Mononuclear cell (primary cell): Measurements from ENCODE around the gene AMH. TPM values are rescaled to one million over a fixed set of nuclear protein-coding genes. Genes with fewer than 3 reads are reported as not detected.
"Not testable (repeated sequence)": the region's sequence is repeated elsewhere in the genome, so short reads cannot be mapped to it uniquely, and the experiment has no call there.

ENCODE experiments used
- H3K27me3 ChIP-seq: 2 replicates; pipeline ENCODE4 v1.6.0; 2011; ENCODE audit warnings: low read length, control low read depth; ENCODE audit not compliant: insufficient read depth
- H3K4me1 ChIP-seq: 2 replicates; pipeline ENCODE4 v1.5.1; 2011; ENCODE audit warnings: mild to moderate bottlenecking, low read length, control low read depth; ENCODE audit not compliant: insufficient read depth
- H3K4me3 ChIP-seq: 2 replicates; pipeline ENCODE4 v1.5.1; 2011; ENCODE audit warnings: mild to moderate bottlenecking, low read length, moderate library complexity
- H3K9me3 ChIP-seq: 2 replicates; pipeline ENCODE4 v1.5.1; 2011; ENCODE audit warnings: low read depth, mild to moderate bottlenecking, control low read depth, low read length
- total RNA-seq: library from RNA; depleted of rRNA; stranded (reverse); fragments of >200 nt; gene quantifications from one replicate; pipeline ENCODE4 v1.2.3, GENCODE V29; 2012

The AMH gene
- 1.3 TPM for total RNA-seq

DNA sequence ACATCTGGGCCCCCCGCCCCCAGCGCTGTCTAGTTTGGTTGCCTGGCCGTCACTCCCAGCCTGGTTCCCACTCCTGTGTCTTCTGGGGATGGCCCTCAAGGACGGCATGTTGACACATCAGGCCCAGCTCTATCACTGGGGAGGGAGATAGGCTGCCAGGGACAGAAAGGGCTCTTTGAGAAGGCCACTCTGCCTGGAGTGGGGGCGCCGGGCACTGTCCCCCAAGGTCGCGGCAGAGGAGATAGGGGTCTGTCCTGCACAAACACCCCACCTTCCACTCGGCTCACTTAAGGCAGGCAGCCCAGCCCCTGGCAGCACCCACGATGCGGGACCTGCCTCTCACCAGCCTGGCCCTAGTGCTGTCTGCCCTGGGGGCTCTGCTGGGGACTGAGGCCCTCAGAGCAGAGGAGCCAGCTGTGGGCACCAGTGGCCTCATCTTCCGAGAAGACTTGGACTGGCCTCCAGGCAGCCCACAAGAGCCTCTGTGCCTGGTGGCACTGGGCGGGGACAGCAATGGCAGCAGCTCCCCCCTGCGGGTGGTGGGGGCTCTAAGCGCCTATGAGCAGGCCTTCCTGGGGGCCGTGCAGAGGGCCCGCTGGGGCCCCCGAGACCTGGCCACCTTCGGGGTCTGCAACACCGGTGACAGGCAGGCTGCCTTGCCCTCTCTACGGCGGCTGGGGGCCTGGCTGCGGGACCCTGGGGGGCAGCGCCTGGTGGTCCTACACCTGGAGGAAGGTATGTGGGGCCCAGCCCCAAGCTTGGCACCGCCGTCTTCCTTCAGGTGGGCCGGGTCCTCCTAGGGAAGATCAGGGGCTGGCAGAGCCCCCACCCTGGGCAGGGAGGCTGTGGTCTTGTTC lies at the start of gene AMH:
Gene AMH (plus strand): TSS at position 314 of the 857 bp plus-strand sequence. CDS start 10 bp downstream, at position 324.
- Histone ChIP-seq H3K27me3 (peaks cover 33% of the 10 kb centered on the region), H3K4me3 (no peak within 1 kb of the TSS), H3K9me3 (no peaks in the 10 kb centered on the region), H3K4me1 (peaks cover 41% of the 10 kb centered on the region)

DNA sequence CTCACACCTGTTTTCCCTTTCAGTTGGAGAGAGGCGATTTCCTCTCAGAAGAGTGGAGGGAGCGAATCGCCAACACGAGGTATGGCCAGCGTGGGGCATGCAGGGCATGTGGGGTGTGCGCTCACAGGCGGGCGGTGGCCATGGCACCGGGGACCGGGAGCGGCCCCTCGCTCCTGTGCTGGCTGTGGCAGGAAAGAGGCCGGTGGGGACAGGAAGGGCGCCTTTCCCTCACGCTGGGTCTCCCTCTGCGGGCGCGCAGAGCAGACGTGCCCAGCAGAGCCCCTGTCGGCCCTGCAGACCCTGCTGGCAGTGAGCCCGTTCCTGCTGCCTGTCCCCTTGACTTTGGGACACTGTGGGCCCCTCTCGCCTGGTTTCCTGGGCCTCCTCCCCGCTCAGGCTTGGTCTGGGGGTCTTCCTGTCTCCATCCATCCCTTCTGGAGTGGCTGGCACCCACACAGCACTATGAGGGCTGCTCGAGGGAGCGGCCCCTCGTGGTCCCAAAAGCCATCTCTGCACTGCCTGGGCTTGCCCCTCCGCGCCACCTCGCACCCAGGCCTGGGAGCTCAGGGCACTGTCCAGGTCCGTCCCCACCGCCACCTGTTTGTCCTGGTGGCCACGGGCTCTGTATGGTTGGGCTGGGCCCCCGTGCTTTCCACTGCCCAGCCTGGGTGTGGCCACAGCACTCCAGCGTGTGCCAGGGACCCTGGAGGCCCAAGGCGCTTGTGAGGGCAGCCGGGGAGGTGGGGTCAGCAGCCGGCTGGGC lies 49.1 kb upstream of the AMH start:
- Histone ChIP-seq H3K9me3 (no peaks in the 10 kb centered on the region), H3K27me3 (no peaks in the 10 kb centered on the region), H3K4me1 (no peaks in the 10 kb centered on the region), H3K4me3 (no peak overlapping the region)

DNA sequence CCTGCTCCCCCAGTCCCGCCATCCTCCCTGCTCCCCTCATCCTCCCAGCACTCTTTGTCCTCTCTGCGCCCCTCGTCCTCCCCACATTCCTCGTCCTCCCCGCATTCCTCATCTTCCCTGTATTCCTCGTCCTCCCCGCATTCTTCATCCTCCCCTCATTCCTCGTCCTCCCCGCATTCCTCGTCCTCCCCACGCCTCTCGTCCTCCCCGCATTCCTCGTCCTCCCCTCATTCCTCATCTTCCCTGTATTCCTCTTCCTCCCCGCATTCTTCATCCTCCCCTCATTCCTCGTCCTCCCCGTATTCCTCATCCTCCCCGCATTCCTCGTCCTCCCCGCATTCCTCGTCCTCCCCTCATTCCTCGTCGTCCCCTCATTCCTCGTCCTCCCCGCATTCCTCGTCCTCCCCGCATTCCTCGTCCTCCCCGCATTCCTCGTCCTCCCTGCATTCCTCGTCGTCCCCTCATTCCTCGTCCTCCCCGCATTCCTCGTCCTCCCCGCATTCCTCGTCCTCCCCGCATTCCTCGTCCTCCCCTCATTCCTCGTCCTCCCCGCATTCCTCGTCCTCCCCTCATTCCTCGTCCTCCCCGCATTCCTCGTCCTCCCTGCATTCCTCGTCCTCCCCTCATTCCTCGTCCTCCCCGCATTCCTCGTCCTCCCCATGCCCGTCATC lies 48.4 kb upstream of the AMH start:
- not testable (repeated sequence) for H3K4me1 ChIP-seq, H3K27me3 ChIP-seq, H3K9me3 ChIP-seq, H3K4me3 ChIP-seq

DNA sequence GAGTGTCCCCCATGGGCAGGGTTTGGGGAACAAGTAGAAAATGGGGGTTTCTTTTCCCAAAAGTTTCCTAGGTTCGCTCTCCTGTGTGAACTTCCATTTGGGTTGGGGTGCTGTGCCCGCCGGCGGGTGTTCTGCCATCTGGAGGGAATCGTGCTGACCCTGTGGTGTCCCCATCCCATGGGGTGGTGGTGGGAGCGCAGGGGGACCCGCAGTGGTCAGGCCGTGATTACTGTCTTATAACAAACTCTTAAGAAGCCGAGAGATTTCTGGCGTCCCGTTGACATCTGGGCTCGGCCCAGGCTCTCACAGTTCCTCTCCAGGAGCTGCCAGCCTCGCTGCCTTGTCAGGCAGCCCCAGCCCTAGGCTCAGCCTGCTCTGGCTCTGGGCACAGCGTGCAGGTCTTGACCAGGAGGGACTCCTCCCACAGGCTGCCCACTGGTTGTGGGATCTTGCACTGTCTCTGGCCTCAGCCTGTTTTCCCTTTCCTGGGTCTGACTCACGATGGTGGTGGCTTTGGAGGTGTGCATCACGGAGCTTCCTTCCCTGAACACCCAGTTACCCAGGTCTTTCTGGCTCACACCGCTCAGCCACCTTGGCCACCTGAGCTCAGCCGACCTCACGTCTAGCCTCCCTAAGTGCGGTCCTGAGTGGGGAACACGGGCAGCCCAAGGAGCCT lies 47.5 kb upstream of the AMH start:
- Histone ChIP-seq H3K9me3 (no peaks in the 10 kb centered on the region), H3K27me3 (no peaks in the 10 kb centered on the region), H3K4me1 (no peaks in the 10 kb centered on the region), H3K4me3 (no peak overlapping the region)

DNA sequence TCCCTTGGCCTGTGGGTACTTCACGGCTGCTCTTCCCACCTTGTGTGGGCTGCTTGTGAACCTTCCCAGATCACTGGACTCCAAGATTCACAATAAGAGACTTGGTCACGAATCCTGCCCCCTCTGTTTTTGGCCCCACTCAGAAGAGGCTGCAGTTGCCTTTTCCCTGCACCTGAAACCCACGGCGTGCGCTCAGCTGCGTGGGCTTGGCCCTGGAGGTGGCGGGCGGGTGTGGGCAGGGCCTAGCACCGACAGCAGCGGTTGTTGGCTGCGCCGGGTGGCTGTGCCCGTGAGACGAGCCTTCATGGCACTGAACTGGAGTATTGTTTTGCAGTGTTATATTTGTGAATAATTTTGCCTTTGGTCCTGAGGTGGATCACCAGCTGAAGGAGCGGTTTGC lies 46.8 kb upstream of the AMH start:
- Histone ChIP-seq H3K27me3 (no peaks in the 10 kb centered on the region), H3K9me3 (no peaks in the 10 kb centered on the region), H3K4me3 (no peak overlapping the region), H3K4me1 (no peaks in the 10 kb centered on the region)

DNA sequence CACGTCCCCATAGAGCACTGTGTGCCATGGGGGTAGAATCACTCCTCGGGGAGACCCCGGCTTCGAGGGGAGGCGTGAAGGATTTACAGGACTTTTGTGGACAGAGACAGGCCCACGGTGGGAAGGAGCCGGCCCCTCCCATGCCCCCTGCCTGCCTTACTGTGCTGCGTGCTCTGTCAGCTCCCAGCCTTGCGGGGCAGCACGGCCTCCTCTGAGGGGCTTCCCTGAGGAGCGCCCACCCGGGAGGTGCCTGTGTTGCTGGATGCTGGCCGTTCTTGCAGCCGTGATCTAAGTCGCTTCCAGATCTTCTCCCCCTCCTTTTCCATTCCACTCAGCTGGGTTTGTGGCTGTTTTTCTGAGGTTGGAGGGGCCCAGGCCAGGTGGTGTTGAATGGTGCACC lies 42.1 kb upstream of the AMH start:
- no peaks in the 10 kb centered on the region for H3K4me1 ChIP-seq
- H3K9me3 ChIP-seq, result no peaks in the 10 kb centered on the region
- H3K4me3 ChIP-seq, result no peak overlapping the region
- no peaks in the 10 kb centered on the region for H3K27me3 ChIP-seq

DNA sequence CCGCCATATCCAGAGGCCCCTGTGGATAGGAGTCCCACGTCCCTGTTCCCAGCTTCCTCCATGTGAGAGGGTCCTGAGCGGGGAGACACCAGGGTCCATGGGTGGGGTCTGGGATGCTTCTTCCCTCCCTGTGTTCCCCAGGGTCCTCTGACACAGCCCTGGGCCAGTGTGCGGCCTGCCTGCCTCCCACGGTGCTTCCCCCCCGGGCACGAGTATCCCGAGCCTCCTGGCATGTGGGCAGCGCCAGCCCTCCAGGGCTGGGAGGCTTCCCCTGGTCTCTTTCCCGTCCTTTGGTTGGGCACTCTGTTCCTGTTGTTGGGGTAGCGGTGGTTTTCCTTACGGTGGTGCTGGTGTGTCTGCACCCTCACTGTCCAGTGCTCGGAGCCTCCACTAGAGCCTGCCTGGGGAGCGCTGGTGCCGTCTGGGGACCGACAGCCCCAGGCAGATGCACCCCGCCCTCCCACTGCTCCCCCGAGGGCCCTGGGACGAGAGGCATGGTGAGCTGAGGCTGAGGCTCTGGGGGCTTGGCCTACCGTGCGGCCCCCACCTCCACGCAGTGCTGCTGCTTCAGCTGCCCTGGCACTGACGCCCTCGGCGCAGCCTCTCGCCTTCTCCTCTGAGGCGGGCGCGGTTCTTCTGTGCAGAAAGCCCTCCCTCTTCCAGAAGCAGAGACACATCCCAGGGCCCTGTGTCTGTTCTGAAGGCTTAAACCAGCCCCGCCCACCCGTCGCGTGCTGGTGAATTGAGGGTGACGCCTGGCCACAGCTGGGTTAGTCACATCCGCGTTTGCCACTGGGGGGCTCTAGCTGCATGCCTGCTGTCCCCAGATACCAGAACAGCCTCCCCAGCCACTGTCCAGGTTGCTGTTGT lies 40.9 kb upstream of the AMH start:
- Histone ChIP-seq H3K4me3 (no peak overlapping the region), H3K27me3 (no peaks in the 10 kb centered on the region), H3K4me1 (no peaks in the 10 kb centered on the region), H3K9me3 (no peaks in the 10 kb centered on the region)

DNA sequence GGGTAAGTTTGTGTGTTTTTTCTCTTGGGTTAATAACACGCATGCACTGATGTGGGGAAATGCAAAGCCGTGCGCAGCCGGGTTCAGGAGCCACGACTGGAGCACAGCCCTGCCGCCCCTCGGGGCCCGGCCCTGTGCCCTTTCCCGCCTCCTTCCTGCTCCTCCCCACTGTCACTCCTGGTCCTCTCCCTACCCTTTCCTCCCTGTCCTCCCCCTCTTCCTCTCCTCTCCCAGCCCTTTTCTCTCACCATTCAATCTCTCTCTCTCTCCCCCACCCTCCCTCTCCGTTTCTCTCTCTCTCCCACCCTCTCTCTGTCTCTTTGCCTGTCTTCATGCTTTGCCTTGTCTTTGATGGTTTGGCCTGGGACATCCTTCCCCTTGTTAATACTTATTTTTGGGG lies 40.1 kb upstream of the AMH start:
- Histone ChIP-seq H3K9me3 (no peaks in the 10 kb centered on the region), H3K27me3 (no peaks in the 10 kb centered on the region), H3K4me3 (no peak overlapping the region), H3K4me1 (no peaks in the 10 kb centered on the region)

DNA sequence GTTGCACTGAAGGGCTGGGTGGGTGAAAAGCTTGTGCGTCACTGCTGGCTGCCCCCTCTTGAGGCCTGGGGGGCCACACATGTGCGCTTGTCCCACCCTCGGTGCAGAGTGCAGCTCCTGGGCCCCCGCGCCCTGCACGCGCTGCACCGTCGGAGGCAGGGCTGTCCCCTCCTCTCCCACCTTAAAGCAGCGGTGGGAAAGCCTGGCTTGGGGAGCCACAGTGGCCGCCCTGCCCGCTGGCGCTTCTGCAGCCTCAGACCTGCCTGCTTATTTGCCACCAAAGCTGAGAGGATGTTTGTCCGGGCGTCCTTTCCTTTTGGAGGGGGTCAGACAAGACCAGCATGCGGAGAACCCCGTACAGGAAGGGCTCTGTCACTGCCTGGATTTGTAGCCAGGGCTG lies 39.7 kb upstream of the AMH start:
- Histone ChIP-seq H3K27me3 (no peaks in the 10 kb centered on the region), H3K4me1 (no peaks in the 10 kb centered on the region), H3K4me3 (no peak overlapping the region), H3K9me3 (no peaks in the 10 kb centered on the region)

DNA sequence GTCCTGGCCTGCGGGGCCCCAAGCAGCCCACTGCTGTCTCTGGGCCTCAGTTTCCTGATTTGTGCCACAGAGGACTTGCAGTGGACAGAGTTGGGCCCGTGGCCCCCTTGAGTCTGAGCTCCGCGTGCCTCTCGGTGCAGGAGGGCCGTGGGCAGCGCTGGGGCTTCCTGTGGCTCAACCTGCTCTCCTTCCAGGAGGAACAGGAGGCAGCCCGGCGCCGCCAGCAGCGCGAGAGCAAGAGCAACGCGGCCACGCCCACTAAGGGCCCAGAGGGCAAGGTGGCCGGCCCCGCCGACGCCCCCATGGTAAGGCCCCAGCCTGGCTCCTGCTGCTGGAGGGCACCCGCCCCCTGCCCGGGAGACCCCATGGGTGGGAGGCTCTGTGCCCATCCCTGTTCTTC lies 38.9 kb upstream of the AMH start:
- no peaks in the 10 kb centered on the region for H3K27me3 ChIP-seq
- no peaks in the 10 kb centered on the region for H3K4me1 ChIP-seq
- no peaks in the 10 kb centered on the region for H3K9me3 ChIP-seq
- no peak overlapping the region for H3K4me3 ChIP-seq

DNA sequence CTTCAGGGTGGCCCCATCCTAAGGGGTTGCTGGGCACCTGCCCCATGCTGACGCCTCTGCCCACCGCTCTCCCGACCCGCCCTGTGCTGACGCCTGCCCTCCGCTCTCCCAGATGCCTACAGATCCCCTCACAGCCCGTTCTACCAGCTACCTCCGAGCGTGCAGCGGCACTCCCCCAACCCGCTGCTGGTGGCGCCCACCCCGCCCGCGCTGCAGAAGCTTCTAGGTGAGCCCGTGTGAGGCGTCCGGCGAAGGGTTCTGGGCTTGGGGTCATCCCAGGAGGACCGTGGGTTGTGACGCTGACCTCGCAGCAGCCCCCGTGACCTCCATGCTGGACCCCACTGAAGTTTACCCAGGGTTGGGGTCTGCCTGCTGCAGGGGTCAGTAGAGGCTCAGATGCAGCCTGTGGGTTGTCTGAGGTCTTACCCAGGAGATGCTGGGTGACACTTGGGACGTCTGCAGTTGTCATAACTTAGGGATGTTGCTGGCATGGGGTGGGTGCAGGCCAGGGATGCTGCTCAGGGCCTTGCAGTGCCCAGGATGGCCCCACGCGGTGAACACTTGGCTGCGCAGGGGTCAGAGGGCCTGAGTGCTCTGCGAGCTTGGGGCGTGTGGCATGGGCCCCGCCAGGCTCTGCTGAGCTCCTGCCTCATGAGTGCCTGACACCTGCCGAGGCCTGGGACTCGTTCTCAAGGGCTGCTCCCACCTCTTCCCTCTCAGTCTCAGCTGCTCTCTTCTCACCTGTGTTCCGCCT lies 38.0 kb upstream of the AMH start:
- Histone ChIP-seq H3K4me3 (no peak overlapping the region), H3K4me1 (no peaks in the 10 kb centered on the region), H3K27me3 (no peaks in the 10 kb centered on the region), H3K9me3 (no peaks in the 10 kb centered on the region)

DNA sequence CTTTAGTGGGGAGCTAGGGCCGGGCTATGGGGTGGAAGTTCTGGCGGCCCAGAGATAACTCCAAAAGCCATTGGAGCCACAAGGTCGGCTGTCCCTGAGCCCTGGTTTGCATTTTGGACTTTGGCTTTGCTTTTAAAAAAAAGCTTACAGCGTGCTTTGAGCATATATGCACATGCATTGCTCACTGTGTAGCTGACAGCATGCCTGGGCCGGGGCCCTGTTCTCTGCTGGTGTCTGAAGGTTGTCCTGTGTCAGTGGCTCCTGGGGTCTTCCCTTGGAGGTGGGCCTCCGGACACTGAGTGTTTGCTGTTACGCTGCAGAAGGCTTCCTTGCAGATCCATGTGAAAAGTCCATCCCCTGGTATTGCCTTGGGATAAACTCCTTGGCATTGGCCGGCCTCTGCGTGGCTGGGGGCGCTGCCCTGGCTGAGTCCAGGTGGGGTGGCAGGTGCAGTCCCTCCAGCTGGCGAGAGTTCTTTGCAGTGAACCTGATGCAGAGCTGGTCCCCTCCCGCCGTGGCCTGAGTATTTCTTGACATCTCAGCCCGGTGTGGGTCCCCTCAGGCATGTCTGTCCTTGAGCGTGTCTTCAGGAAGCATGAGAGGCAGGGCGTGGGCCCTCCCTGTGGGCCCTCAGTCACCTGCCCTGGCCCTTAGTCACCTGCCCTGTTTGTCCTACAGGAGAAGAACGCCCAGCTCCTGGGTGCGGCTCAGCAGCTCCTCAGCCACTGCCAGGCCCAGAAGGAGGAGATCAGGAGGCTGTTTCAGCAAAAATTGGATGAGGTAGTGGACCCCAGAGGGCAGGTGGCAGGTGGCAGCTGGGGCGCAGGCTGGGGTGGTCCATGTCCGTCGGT lies 36.0 kb upstream of the AMH start:
- Histone ChIP-seq H3K9me3 (no peaks in the 10 kb centered on the region), H3K27me3 (no peaks in the 10 kb centered on the region), H3K4me3 (no peak overlapping the region), H3K4me1 (no peaks in the 10 kb centered on the region)

DNA sequence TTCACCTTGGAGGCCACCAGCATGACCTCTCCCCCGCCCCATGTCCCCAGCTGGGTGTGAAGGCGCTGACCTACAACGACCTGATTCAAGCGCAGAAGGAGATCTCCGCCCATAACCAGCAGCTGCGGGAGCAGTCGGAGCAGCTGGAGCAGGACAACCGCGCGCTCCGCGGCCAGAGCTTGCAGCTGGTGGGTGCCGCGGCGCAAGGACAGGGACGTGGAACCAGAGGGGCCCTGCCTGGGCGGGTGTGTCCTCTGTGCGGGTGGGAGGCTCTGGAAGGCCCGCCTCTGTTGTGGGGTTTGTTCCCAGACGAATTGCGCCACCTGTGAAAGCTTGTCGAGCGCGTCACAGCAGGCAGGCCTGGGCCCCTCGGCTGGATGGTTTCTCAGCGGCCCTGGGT lies 35.3 kb upstream of the AMH start:
- Histone ChIP-seq H3K4me1 (no peaks in the 10 kb centered on the region), H3K4me3 (no peak overlapping the region), H3K27me3 (no peaks in the 10 kb centered on the region), H3K9me3 (no peaks in the 10 kb centered on the region)
